ENCODE measurements around the gene IPMK.

DNA sequence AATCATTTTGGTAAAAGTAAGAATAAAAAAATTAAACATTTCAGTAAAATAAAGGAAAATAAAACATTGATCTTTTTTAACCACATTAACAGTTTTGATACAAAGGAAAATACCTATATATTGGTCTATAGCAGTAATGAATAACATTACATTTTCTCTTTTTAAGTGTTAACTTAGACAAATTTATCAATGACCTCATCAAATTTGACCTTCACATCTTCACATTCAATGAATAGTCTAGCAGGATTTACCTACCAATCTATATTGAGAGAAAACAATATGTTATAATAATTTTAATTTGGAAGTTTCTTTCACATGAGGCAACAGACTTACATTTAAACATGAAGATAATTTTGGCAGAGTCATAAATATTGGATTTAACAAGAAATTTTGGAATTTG is 49.2 kb upstream of the IPMK start:
- TF ChIP-seq, protein P1, sequence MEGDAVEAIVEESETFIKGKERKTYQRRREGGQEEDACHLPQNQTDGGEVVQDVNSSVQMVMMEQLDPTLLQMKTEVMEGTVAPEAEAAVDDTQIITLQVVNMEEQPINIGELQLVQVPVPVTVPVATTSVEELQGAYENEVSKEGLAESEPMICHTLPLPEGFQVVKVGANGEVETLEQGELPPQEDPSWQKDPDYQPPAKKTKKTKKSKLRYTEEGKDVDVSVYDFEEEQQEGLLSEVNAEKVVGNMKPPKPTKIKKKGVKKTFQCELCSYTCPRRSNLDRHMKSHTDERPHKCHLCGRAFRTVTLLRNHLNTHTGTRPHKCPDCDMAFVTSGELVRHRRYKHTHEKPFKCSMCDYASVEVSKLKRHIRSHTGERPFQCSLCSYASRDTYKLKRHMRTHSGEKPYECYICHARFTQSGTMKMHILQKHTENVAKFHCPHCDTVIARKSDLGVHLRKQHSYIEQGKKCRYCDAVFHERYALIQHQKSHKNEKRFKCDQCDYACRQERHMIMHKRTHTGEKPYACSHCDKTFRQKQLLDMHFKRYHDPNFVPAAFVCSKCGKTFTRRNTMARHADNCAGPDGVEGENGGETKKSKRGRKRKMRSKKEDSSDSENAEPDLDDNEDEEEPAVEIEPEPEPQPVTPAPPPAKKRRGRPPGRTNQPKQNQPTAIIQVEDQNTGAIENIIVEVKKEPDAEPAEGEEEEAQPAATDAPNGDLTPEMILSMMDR (IDR thresholded peaks at IDR 0.05; ENCODE audit: extremely low read depth in 1 of 2, insufficient read depth in 1 of 2, low read depth in 1 of 2, low read length in 2 of 2): no peak
- TF ChIP-seq POLR2AphosphoS5 (IDR thresholded peaks at IDR 0.05; ENCODE audit: insufficient read depth, low read depth, low read length) (no peak), MYC (IDR thresholded peaks at IDR 0.05; ENCODE audit: low read depth, low read length) (no peak), JUN (IDR thresholded peaks at IDR 0.05; ENCODE audit: borderline replicate concordance, insufficient read depth, insufficient read length, low read depth) (no peak)

Measured in endothelial cell of umbilical vein (primary cell).